Heart left ventricle (tissue), 16 donors: Measurements from ENCODE around the gene PAGE2B. TPM values are rescaled to one million over a fixed set of nuclear protein-coding genes. Genes with fewer than 3 reads are reported as not detected.
"Not testable (repeated sequence)": the region's sequence is repeated elsewhere in the genome, so short reads cannot be mapped to it uniquely, and the experiment has no call there.

ENCODE experiments used
- ATAC-seq, 4 donors: fragments of 200-7000 bp; cut with Tn5 transposase; one replicate each; pipeline ENCODE4 v1.9.1; 2020 to 2022; ENCODE audit warnings: moderate library complexity in 4 of 4, mild to moderate bottlenecking in 3 of 4, moderate number of reproducible peaks in 1 of 4
- DNase-seq, 5 donors: peaks; one replicate each; pipeline ENCODE4 v3.0.0-alpha.2; 2020
- H3K27ac ChIP-seq, 12 donors: fragments of 200-600 bp; sonication (generic) in 4 of 12; one replicate each; pipeline versions ENCODE4 v1.5.0 to v1.8.0; 2016 to 2022; ENCODE audit warnings: mild to moderate bottlenecking in 2 of 12
- H3K27me3 ChIP-seq, 9 donors: fragments of 200-600 bp; sonication (generic) in 2 of 9; one replicate each; pipeline versions ENCODE4 v1.5.1 to v1.8.0; 2016 to 2022; ENCODE audit warnings: mild to moderate bottlenecking in 3 of 9
- H3K36me3 ChIP-seq, 9 donors: fragments of 200-600 bp; sonication (generic) in 2 of 9; one replicate each; pipeline versions ENCODE4 v1.5.0 to v1.8.0; 2018 to 2022; ENCODE audit warnings: mild to moderate bottlenecking in 2 of 9
- H3K4me1 ChIP-seq, 12 donors: fragments of 200-600 bp; sonication (generic) in 4 of 12; one replicate each; pipeline versions ENCODE4 v1.5.0 to v1.8.0; 2016 to 2022; ENCODE audit warnings: mild to moderate bottlenecking in 3 of 12
- H3K4me3 ChIP-seq, 12 donors: fragments of 200-600 bp; sonication (generic) in 4 of 12; one replicate each; pipeline versions ENCODE4 v1.5.0 to v1.8.0; 2017 to 2022; ENCODE audit warnings: mild to moderate bottlenecking in 9 of 12, moderate library complexity in 4 of 12
- H3K9me3 ChIP-seq, 12 donors: fragments of 200-600 bp; sonication (generic) in 4 of 12; one replicate each; pipeline versions ENCODE4 v1.5.0 to v1.8.0; 2016 to 2022; ENCODE audit warnings: mild to moderate bottlenecking in 1 of 12
- POLR2A ChIP-seq, 2 donors: fragments of 450-650 bp; IDR thresholded peaks; one replicate each; pipeline ENCODE4 v1.6.1; 2017; ENCODE audit warnings: antibody characterized with exemption in 2 of 2, mild to moderate bottlenecking in 2 of 2, moderate library complexity in 2 of 2
- WGBS, 4 donors: extraction: QIAGEN DNeasy Blood & Tissue Kit in 2 of 4; methylation state at CpG; one replicate each; pipeline versions ENCODE4 v1.1.5 to v1.1.7; 2013 to 2018; 5-methylcytosine and 5-hydroxymethylcytosine counted together
- intact Hi-C, 10 donors: fragments of 100-400 bp; cut with DNase I; formaldehyde crosslinking; loops; one replicate each; pipeline versions ENCODE4 v1.11.1 to v1.14.2; 2022
- polyA plus RNA-seq, 2 donors: library from polyadenylated mRNA; stranded (reverse); fragments of 200-250 nt; gene quantifications; one replicate each; pipeline ENCODE4 v1.2.3, GENCODE V29; 2013
- total RNA-seq, 9 donors: library from RNA; depleted of rRNA in 2 of 9; stranded (reverse); fragments of >200 nt in 2 of 9; fragmentation: NEBNext Ultra II Directional in 3 of 9; extraction: Animal tissue kit (Norgen Biotek cat#: 25700) in 3 of 9; gene quantifications; one replicate each; pipeline versions ENCODE4 v1.1.0 to v1.2.4, GENCODE V29; 2016 to 2023
- TF ChIP-seq, protein P1 (sequence below), 12 donors: fragments of 200-600 bp; sonication (generic) in 4 of 12; IDR thresholded peaks; one replicate each; pipeline versions ENCODE4 v1.5.0 to v1.8.0; 2018 to 2022; ENCODE audit warnings: antibody characterized with exemption in 12 of 12, mild to moderate bottlenecking in 5 of 12
- donor health status: ischemic (EF 13 %, LVEDD 7.1; RV severe dilation, severe dysfunction).
- donor health status: healthy with polysubstance abuse.
- donor health status: DM: no; HTN: yes; CAD: no.
- donor health status: DM: no; HTN: no; CAD: no.
- donor health status: ischemic (EF 25% LVEDD 6.9; RV normal size, moderate dysfunction).
- donor health status: ischemic (EF 25% LVEDD 5.7; RV mildly dilated, moderate dysfunction).
- donor health status: healthy.
- donor health status: DM: yes; HTN: yes; CAD: no.
- donor health status: ischemic (EF 35%, LVEDD 5.7; RV mildly dilated, moderate dysfunction).
- donor health status: nonischemic (EF 11% LVEDD 7.7; RV severe dilation, severe dysfunction).
- donor health status: DM: yes; HTN: yes; CAD: no.
- donor health status: PGD.
- donor health status: ischemic (EF 29% LVEDD 5.4; RV normal size, mild dysfunction).
- donor health status: nonischemic (EF 23%, LVEDD 6.1; RV moderate dilation, normal function).

PAGE2B gene
- total and polyA plus RNA-seq, 11 donors = not detected

DNA sequence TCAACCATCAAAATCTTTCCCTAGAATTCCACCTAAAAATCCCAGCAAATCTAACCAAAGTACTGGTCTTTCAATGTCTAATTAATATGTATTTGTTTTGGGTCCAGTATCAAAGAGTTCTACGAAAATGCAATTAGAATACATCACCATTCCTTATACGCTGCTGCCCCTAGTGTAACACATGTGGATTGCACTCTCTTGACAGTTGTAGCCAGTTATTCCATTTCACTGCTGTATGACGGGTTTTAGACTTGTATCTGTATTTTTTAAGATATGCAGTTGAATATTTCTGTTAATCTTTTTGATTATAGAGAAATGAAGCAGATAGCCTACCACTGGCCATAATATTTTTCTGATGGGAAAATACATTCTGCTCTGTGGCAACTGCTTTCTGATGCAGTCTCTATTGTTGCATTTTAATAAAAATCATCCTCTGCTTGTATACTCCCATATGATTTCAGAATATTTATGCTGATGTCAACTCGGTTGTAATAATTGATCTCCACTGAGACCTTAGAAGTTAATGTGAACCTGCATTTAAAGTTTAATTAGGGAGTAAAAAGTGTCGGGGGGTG, 17.1 kb upstream of the PAGE2B start:
- TF ChIP-seq, protein P1, sequence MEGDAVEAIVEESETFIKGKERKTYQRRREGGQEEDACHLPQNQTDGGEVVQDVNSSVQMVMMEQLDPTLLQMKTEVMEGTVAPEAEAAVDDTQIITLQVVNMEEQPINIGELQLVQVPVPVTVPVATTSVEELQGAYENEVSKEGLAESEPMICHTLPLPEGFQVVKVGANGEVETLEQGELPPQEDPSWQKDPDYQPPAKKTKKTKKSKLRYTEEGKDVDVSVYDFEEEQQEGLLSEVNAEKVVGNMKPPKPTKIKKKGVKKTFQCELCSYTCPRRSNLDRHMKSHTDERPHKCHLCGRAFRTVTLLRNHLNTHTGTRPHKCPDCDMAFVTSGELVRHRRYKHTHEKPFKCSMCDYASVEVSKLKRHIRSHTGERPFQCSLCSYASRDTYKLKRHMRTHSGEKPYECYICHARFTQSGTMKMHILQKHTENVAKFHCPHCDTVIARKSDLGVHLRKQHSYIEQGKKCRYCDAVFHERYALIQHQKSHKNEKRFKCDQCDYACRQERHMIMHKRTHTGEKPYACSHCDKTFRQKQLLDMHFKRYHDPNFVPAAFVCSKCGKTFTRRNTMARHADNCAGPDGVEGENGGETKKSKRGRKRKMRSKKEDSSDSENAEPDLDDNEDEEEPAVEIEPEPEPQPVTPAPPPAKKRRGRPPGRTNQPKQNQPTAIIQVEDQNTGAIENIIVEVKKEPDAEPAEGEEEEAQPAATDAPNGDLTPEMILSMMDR (IDR thresholded peaks at IDR 0.05) = peak; percentile 59 to 83 (median 72)
- no peak for TF ChIP-seq POLR2A (IDR thresholded peaks at IDR 0.05)
- peaks cover 0 to 8% (median 0%) of the 10 kb centered on the region in 12 donors for H3K4me1 ChIP-seq
- DNase-seq (peak in 1 of 5 donors; percentile 18), ATAC-seq (peak in 3 of 4 donors; percentile 53 to 77 (median 66))
- intact Hi-C loops = loop anchor here in 8 of 10 donors (1.0 to 10.0 kb wide), 9 partner anchors 163 to 1743 kb away; no protein-coding TSS in a partner anchor
- 19 to 23% (median 21%) methylated on average over 5 of the region's 5 CpGs for WGBS, 4 donors
- peak overlapping the region in 4 of 12 donors; percentile 18 to 42 (median 41) for H3K4me3 ChIP-seq
- H3K9me3 ChIP-seq = peaks cover 0 to 6% (median 0%) of the 10 kb centered on the region in 12 donors
- H3K36me3 ChIP-seq = no peaks in the 10 kb centered on the region
- no peak overlapping the region for H3K27ac ChIP-seq
- peaks cover 0 to 10% (median 0%) of the 10 kb centered on the region in 9 donors for H3K27me3 ChIP-seq

DNA sequence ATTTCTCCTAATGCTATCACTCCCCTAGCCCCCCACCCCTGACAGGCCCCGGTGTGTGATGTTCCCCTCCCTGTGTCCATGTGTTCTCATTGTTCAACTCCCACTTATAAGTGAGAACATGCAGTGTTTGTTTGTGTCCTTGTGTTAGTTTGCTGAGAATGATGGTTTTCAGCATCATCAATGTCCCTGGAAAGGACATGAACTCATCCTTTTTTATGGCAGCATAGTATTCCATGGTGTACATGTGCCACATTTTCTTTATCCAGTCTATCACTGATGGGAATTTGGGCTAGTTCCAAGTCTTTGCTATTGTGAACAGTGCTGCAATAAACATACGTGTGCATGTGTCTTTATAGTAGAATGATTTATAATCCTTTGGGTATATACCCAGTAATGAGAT, 7.7 kb upstream of the PAGE2B start:
- DNase-seq, intact Hi-C loops, H3K27ac ChIP-seq, ATAC-seq, H3K4me3 ChIP-seq, H3K36me3 ChIP-seq, H3K27me3 ChIP-seq, H3K4me1 ChIP-seq: not testable (repeated sequence)
- 80 to 94% (median 82%) methylated on average over 2 of the region's 2 CpGs for WGBS, 4 donors
- peaks cover 0 to 17% (median 0%) of the 10 kb centered on the region in 12 donors for H3K9me3 ChIP-seq

DNA sequence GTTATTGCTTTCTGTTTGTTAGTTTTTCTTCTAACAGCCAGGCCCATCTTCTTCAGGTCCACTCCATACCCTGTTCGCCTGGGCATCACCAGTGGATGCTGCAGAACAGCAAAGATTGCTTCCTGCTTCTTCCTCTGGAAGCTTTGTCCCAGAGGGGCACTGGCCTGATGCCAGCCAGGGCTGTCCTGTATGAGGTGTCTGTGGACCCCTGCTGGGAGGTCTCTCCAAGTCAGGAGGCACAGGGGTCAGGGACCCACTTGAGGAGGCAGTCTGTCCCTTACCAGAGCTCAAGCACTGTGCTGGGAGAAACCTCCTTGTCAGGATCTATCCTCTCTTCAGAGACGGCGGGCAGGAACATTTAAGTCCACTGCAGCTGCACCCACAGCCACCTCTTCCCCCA, 2.5 kb upstream of the PAGE2B start:
- ATAC-seq (no peak), DNase-seq (peak in 1 of 5 donors; percentile 11)
- intact Hi-C loops = loop anchor here in 1 of 10 donors (10.0 kb wide), 1 partner anchor 57 kb away; no protein-coding TSS in a partner anchor
- Histone ChIP-seq H3K4me3 (no peak overlapping the region), H3K27ac (no peak overlapping the region), H3K9me3 (peaks cover 0 to 11% (median 0%) of the 10 kb centered on the region in 12 donors), H3K4me1 (no peaks in the 10 kb centered on the region), H3K27me3 (peaks cover 0 to 7% (median 0%) of the 10 kb centered on the region in 9 donors), H3K36me3 (no peaks in the 10 kb centered on the region)
- WGBS, 4 donors = 73 to 92% (median 79%) methylated on average over 3 of the region's 3 CpGs
- TF ChIP-seq, protein P1 (IDR thresholded peaks at IDR 0.05) = no peak
- no peak for TF ChIP-seq POLR2A (IDR thresholded peaks at IDR 0.05)

DNA sequence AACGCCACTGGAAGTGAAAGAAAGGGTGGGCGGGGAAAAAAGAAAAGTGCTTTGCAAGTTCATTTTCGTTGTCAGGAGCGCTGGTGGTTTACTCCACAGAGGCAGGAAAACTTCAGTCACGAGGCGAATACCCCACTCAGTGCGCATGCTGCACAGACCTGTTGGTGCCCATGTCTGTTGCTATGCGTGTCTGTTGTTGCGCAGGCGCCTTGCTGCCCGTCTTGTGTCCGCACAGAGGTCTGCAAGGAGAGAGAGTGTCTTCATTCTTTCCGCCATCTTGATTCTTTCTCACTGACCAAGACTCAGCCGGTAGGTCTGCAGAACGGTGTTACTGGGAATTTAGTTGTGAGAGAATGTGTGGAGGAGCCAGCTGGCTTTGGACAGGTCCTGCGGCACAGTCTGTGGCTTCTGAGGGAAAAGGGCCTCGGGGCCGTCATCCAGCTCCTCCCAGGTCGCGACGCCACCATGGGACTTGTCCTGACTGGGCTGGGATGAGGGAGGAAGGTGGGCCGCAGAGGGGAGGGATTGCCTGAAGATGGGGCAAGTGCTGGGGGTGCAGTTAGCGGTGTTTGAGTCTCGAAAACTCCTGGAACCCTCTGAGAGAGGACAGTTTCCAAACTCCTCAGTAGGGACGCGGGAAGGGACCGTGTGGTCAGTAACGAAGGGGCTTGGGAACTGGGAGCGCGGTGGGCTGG, 14.1 kb downstream of the PAGE2B start, which contains the start of gene PAGE2:
Gene PAGE2, plus strand, starts transcription at position 224 of the 695 bp plus-strand sequence. CDS start 1,003 bp downstream, outside the sequence.
- TF ChIP-seq, protein P1 (IDR thresholded peaks at IDR 0.05) = no peak
- no peak for TF ChIP-seq POLR2A (IDR thresholded peaks at IDR 0.05)
- intact Hi-C loops = no loop called here
- DNase-seq = peak in 1 of 5 donors; percentile 5
- Histone ChIP-seq H3K4me3 (no peak within 1 kb of the TSS), H3K4me1 (no peaks in the 10 kb centered on the region), H3K36me3 (no peaks in the 10 kb centered on the region), H3K27me3 (no peaks in the 10 kb centered on the region), H3K9me3 (peaks cover 0 to 5% (median 0%) of the 10 kb centered on the region in 12 donors), H3K27ac (no peak within 1 kb of the TSS)
- ATAC-seq = no peak
- 83 to 97% (median 92%) methylated on average over 30 of the region's 30 CpGs for WGBS, 4 donors
